Measurements from ENCODE around the gene NUDT15. TPM values are rescaled to one million over a fixed set of nuclear protein-coding genes. Genes with fewer than 3 reads are reported as not detected.

The NUDT15 gene
- total and polyA plus RNA-seq, 4 experiments from 2014 or later = 5.6 to 19.7 (median 8.1) TPM

GRCh38 chr13:48072304-48072703 is 34.8 kb downstream of the NUDT15 start:
- H3K9me3 Mint-ChIP-seq = peaks cover 0 to 39% (median 10%) of the 10 kb centered on the region in 8 donors
- no peak overlapping the region for H3K27ac Mint-ChIP-seq
- no peak overlapping the region for H3K27ac ChIP-seq (ENCODE audit: low read depth, low read length)
- H3K36me3 ChIP-seq (ENCODE audit: insufficient read depth, low read length) = peaks cover 48% of the 10 kb centered on the region
- intact Hi-C loops (cut with micrococcal nuclease) = no loop called here
- CTCF ChIA-PET (ENCODE audit: partially characterized antibody) = interaction anchor here (1.0 kb wide), 1 partner anchor 34 kb away, joined by 3 read pairs; no protein-coding TSS in a partner anchor
- H3K27me3 Mint-ChIP-seq = no peaks in the 10 kb centered on the region
- H3K4me1 Mint-ChIP-seq = peaks cover 0 to 3% (median under 1%) of the 10 kb centered on the region in 4 donors
- no peaks in the 10 kb centered on the region for H3K9me3 ChIP-seq (ENCODE audit: control insufficient read depth in 1 of 2, low read length in 2 of 2)
- H3K27me3 ChIP-seq (ENCODE audit: insufficient read depth, low read length) = no peaks in the 10 kb centered on the region
- no peak for DNase-seq
- no peak overlapping the region for H3K4me3 ChIP-seq (ENCODE audit: low read length in 2 of 2)
- peaks cover 86 to 94% of the 10 kb centered on the region in 2 donors for H3K36me3 Mint-ChIP-seq
- POLR2A ChIA-PET (ENCODE audit: partially characterized antibody) = no interaction called here
- no peaks in the 10 kb centered on the region for H3K4me1 ChIP-seq (ENCODE audit: insufficient read depth, low read length)
- no peak overlapping the region for H3K4me3 Mint-ChIP-seq

- Mint-ChIP-seq H3K9me3 (peaks cover 0 to 39% (median 10%) of the 10 kb centered on the region in 8 donors), H3K4me3 (no peak overlapping the region), H3K27me3 (no peaks in the 10 kb centered on the region), H3K36me3 (peaks cover 87 to 91% of the 10 kb centered on the region in 2 donors), H3K27ac (no peak overlapping the region), H3K4me1 (peaks cover 0 to 3% (median under 1%) of the 10 kb centered on the region in 4 donors)
- Histone ChIP-seq H3K27me3 (ENCODE audit: insufficient read depth, low read length) (no peaks in the 10 kb centered on the region), H3K36me3 (ENCODE audit: insufficient read depth, low read length) (peaks cover 51% of the 10 kb centered on the region), H3K4me1 (ENCODE audit: insufficient read depth, low read length) (no peaks in the 10 kb centered on the region), H3K4me3 (ENCODE audit: low read length in 2 of 2) (no peak overlapping the region), H3K27ac (ENCODE audit: low read depth, low read length) (no peak overlapping the region), H3K9me3 (ENCODE audit: control insufficient read depth in 1 of 2, low read length in 2 of 2) (no peaks in the 10 kb centered on the region)
- POLR2A ChIA-PET (ENCODE audit: partially characterized antibody) = no interaction called here
- no peak for DNase-seq
- intact Hi-C loops (cut with micrococcal nuclease) = no loop called here
- CTCF ChIA-PET (ENCODE audit: partially characterized antibody) = interaction anchor here (1.0 kb wide), 1 partner anchor 34 kb away, joined by 3 read pairs; no protein-coding TSS in a partner anchor
These were observed 35.3 kb downstream of the NUDT15 start for GRCh38 chr13:48072787-48073186.

GRCh38 chr13:48074006-48074405 is 36.5 kb downstream of the NUDT15 start:
- Mint-ChIP-seq H3K27me3 (no peaks in the 10 kb centered on the region), H3K36me3 (peaks cover 87 to 88% of the 10 kb centered on the region in 2 donors), H3K4me3 (no peak overlapping the region), H3K4me1 (peaks cover 0 to 5% (median 0%) of the 10 kb centered on the region in 4 donors), H3K9me3 (peaks cover 0 to 29% (median 6%) of the 10 kb centered on the region in 8 donors), H3K27ac (no peak overlapping the region)
- H3K4me1 ChIP-seq (ENCODE audit: insufficient read depth, low read length) = no peaks in the 10 kb centered on the region
- H3K4me3 ChIP-seq (ENCODE audit: low read length in 2 of 2) = no peak overlapping the region
- POLR2A ChIA-PET (ENCODE audit: partially characterized antibody) = interaction anchor here (0.6 kb wide), 1 partner anchor 146 kb away, joined by 3 read pairs; no protein-coding TSS in a partner anchor
- no peak for DNase-seq
- H3K27me3 ChIP-seq (ENCODE audit: insufficient read depth, low read length) = no peaks in the 10 kb centered on the region
- peaks cover 58% of the 10 kb centered on the region for H3K36me3 ChIP-seq (ENCODE audit: insufficient read depth, low read length)
- no peaks in the 10 kb centered on the region for H3K9me3 ChIP-seq (ENCODE audit: control insufficient read depth in 1 of 2, low read length in 2 of 2)
- CTCF ChIA-PET (ENCODE audit: partially characterized antibody) = no interaction called here
- intact Hi-C loops (cut with micrococcal nuclease) = no loop called here
- H3K27ac ChIP-seq (ENCODE audit: low read depth, low read length) = no peak overlapping the region

GRCh38 chr13:48078251-48078656 is 40.7 kb downstream of the NUDT15 start:
- Mint-ChIP-seq H3K9me3 (no peaks in the 10 kb centered on the region), H3K4me3 (no peak overlapping the region), H3K27ac (no peak overlapping the region), H3K36me3 (peaks cover 74 to 79% of the 10 kb centered on the region in 2 donors), H3K4me1 (peaks cover 0 to 8% (median 0%) of the 10 kb centered on the region in 4 donors), H3K27me3 (no peaks in the 10 kb centered on the region)
- Histone ChIP-seq H3K36me3 (ENCODE audit: insufficient read depth, low read length) (peaks cover 70% of the 10 kb centered on the region), H3K9me3 (ENCODE audit: control insufficient read depth in 1 of 2, low read length in 2 of 2) (no peaks in the 10 kb centered on the region), H3K4me1 (ENCODE audit: insufficient read depth, low read length) (no peaks in the 10 kb centered on the region), H3K4me3 (ENCODE audit: low read length in 2 of 2) (no peak overlapping the region), H3K27me3 (ENCODE audit: insufficient read depth, low read length) (no peaks in the 10 kb centered on the region), H3K27ac (ENCODE audit: low read depth, low read length) (no peak overlapping the region)
- DNase-seq = peak in 3 of 5 donors; percentile 11 to 18 (median 17)
- ChIA-PET CTCF (ENCODE audit: partially characterized antibody) (interaction anchor here (0.9 to 2.6 kb wide), 4 partner anchors 10 to 40 kb away, joined by 3 to 12 read pairs (median 6); partner anchors contain the start of genes MED4 and NUDT15), POLR2A (ENCODE audit: partially characterized antibody) (interaction anchor here (1.0 to 1.4 kb wide), 2 partner anchors 17 to 41 kb away, joined by 3 to 6 read pairs; partner anchors contain the start of genes MED4 and NUDT15)
- intact Hi-C loops (cut with micrococcal nuclease) = no loop called here

- intact Hi-C loops (cut with micrococcal nuclease) = no loop called here
- no peaks in the 10 kb centered on the region for H3K4me1 ChIP-seq (ENCODE audit: insufficient read depth, low read length)
- ChIA-PET POLR2A (ENCODE audit: partially characterized antibody) (no interaction called here), CTCF (ENCODE audit: partially characterized antibody) (interaction anchor here (1.3 kb wide), 1 partner anchor 13 kb away, joined by 5 read pairs; the partner anchor contains the start of gene MED4)
- no peak for DNase-seq
- no peak overlapping the region for H3K4me3 ChIP-seq (ENCODE audit: low read length in 2 of 2)
- H3K27me3 ChIP-seq (ENCODE audit: insufficient read depth, low read length) = no peaks in the 10 kb centered on the region
- peaks cover 70% of the 10 kb centered on the region for H3K36me3 ChIP-seq (ENCODE audit: insufficient read depth, low read length)
- Mint-ChIP-seq H3K4me1 (peaks cover 0 to 6% (median 0%) of the 10 kb centered on the region in 4 donors), H3K27me3 (no peaks in the 10 kb centered on the region), H3K27ac (no peak overlapping the region), H3K4me3 (no peak overlapping the region), H3K36me3 (peaks cover 56 to 69% of the 10 kb centered on the region in 2 donors), H3K9me3 (no peaks in the 10 kb centered on the region)
- no peaks in the 10 kb centered on the region for H3K9me3 ChIP-seq (ENCODE audit: control insufficient read depth in 1 of 2, low read length in 2 of 2)
- H3K27ac ChIP-seq (ENCODE audit: low read depth, low read length) = no peak overlapping the region
These were observed 44.2 kb downstream of the NUDT15 start for GRCh38 chr13:48081739-48082138.

- POLR2A ChIA-PET (ENCODE audit: partially characterized antibody) = no interaction called here
- Histone ChIP-seq H3K4me3 (ENCODE audit: low read length in 2 of 2) (no peak overlapping the region), H3K9me3 (ENCODE audit: control insufficient read depth in 1 of 2, low read length in 2 of 2) (no peaks in the 10 kb centered on the region), H3K36me3 (ENCODE audit: insufficient read depth, low read length) (peaks cover 37% of the 10 kb centered on the region), H3K4me1 (ENCODE audit: insufficient read depth, low read length) (peaks cover 22% of the 10 kb centered on the region), H3K27me3 (ENCODE audit: insufficient read depth, low read length) (no peaks in the 10 kb centered on the region), H3K27ac (ENCODE audit: low read depth, low read length) (no peak overlapping the region)
- H3K27me3 Mint-ChIP-seq = no peaks in the 10 kb centered on the region
- no peak overlapping the region for H3K27ac Mint-ChIP-seq
- H3K4me1 Mint-ChIP-seq = peaks cover 13 to 22% (median 15%) of the 10 kb centered on the region in 4 donors
- intact Hi-C loops (cut with micrococcal nuclease) = no loop called here
- CTCF ChIA-PET (ENCODE audit: partially characterized antibody) = no interaction called here
- DNase-seq = no peak
- peaks cover 29 to 47% of the 10 kb centered on the region in 2 donors for H3K36me3 Mint-ChIP-seq
- H3K9me3 Mint-ChIP-seq = no peaks in the 10 kb centered on the region
- H3K4me3 Mint-ChIP-seq = no peak overlapping the region
These were observed 48.7 kb downstream of the NUDT15 start for GRCh38 chr13:48086272-48086671.

GRCh38 chr13:48093588-48093987 is 56.1 kb downstream of the NUDT15 start:
- POLR2A ChIA-PET (ENCODE audit: partially characterized antibody) = interaction anchor here (0.9 to 2.6 kb wide), 3 partner anchors 56 to 210 kb away, joined by 3 to 39 read pairs (median 4); partner anchors contain the start of genes NUDT15 and RB1
- Mint-ChIP-seq H3K9me3 (peaks cover 0 to 2% (median 0%) of the 10 kb centered on the region in 8 donors), H3K27me3 (peaks cover 0 to under 1% of the 10 kb centered on the region in 2 donors), H3K27ac (peak overlapping the region in 6 of 7 donors; percentile 92 to 99 (median 98)), H3K36me3 (peaks cover 4 to 27% of the 10 kb centered on the region in 2 donors), H3K4me3 (peak overlapping the region; percentile 93 to 98 (median 96)), H3K4me1 (peaks cover 35 to 65% (median 45%) of the 10 kb centered on the region in 4 donors)
- H3K27ac ChIP-seq (ENCODE audit: low read depth, low read length) = no peak overlapping the region
- no peaks in the 10 kb centered on the region for H3K27me3 ChIP-seq (ENCODE audit: insufficient read depth, low read length)
- DNase-seq = no peak
- no peaks in the 10 kb centered on the region for H3K36me3 ChIP-seq (ENCODE audit: insufficient read depth, low read length)
- intact Hi-C loops (cut with micrococcal nuclease) = no loop called here
- peaks cover 49% of the 10 kb centered on the region for H3K4me1 ChIP-seq (ENCODE audit: insufficient read depth, low read length)
- H3K9me3 ChIP-seq (ENCODE audit: control insufficient read depth in 1 of 2, low read length in 2 of 2) = no peaks in the 10 kb centered on the region
- CTCF ChIA-PET (ENCODE audit: partially characterized antibody) = interaction anchor here (1.0 to 2.6 kb wide), 9 partner anchors 10 to 681 kb away, joined by 3 to 25 read pairs (median 5); partner anchors contain the start of gene NUDT15
- H3K4me3 ChIP-seq (ENCODE audit: low read length in 2 of 2) = peak overlapping the region; percentile 73 to 76

Measured in CD4-positive, alpha-beta memory T cell (primary cell).